Heart left ventricle (tissue), 13 donors: Measurements from ENCODE around the gene PPT1.

Source experiments
- CTCF ChIP-seq, 12 donors: fragments of 200-600 bp; sonication (generic) in 4 of 12; IDR thresholded peaks; one replicate each; pipeline versions ENCODE4 v1.5.0 to v1.8.0; 2018 to 2022; ENCODE audit warnings: antibody characterized with exemption in 12 of 12, mild to moderate bottlenecking in 5 of 12
- POLR2A ChIP-seq, 2 donors: fragments of 450-650 bp; IDR thresholded peaks; one replicate each; pipeline ENCODE4 v1.6.1; 2017; ENCODE audit warnings: antibody characterized with exemption in 2 of 2, mild to moderate bottlenecking in 2 of 2, moderate library complexity in 2 of 2
- donor health status: ischemic (EF 13 %, LVEDD 7.1; RV severe dilation, severe dysfunction).
- donor health status: DM: no; HTN: yes; CAD: no.
- donor health status: DM: no; HTN: no; CAD: no.
- donor health status: ischemic (EF 25% LVEDD 6.9; RV normal size, moderate dysfunction).
- donor health status: ischemic (EF 25% LVEDD 5.7; RV mildly dilated, moderate dysfunction).
- donor health status: ischemic (EF 35%, LVEDD 5.7; RV mildly dilated, moderate dysfunction).
- donor health status: nonischemic (EF 11% LVEDD 7.7; RV severe dilation, severe dysfunction).
- donor health status: DM: yes; HTN: yes; CAD: no.
- donor health status: PGD.
- donor health status: ischemic (EF 29% LVEDD 5.4; RV normal size, mild dysfunction).
- donor health status: nonischemic (EF 23%, LVEDD 6.1; RV moderate dilation, normal function).

GRCh38 chr1:40053138-40053887 is 43.7 kb downstream of the PPT1 start:
- TF ChIP-seq POLR2A (IDR thresholded peaks at IDR 0.05) = no peak
- no peak for TF ChIP-seq CTCF (IDR thresholded peaks at IDR 0.05)
